HG03159 (cell line): ENCODE results near the gene PLXND1.

ENCODE experiments used
- ATAC-seq: cut with Tn5 transposase; IDR thresholded peaks from one replicate; pipeline ENCODE4 v1.9.1; 2021; ENCODE audit warnings: mild to moderate bottlenecking, moderate library complexity; ENCODE audit not compliant: unreplicated experiment

The PLXND1 gene

GRCh38 chr3:129602730-129603560 lies 3.5 kb downstream of the PLXND1 start:
- ATAC-seq: no peak

- ATAC-seq: no peak
These were observed 4.2 kb downstream of the PLXND1 start for GRCh38 chr3:129602309-129602708.

- no peak for ATAC-seq
These were observed 4.8 kb downstream of the PLXND1 start for GRCh38 chr3:129601713-129602112.

- ATAC-seq: no peak
These were observed 6.1 kb downstream of the PLXND1 start for GRCh38 chr3:129600348-129600747.

GRCh38 chr3:129599607-129600006 lies 6.9 kb downstream of the PLXND1 start:
- no peak for ATAC-seq

- no peak for ATAC-seq
These were observed 7.4 kb downstream of the PLXND1 start for GRCh38 chr3:129599073-129599472.

- no peak for ATAC-seq
These were observed 8.0 kb downstream of the PLXND1 start for GRCh38 chr3:129598484-129598883.

- no peak for ATAC-seq
These were observed 8.5 kb downstream of the PLXND1 start for GRCh38 chr3:129598000-129598381.

- no peak for ATAC-seq
These were observed 9.1 kb downstream of the PLXND1 start for GRCh38 chr3:129597087-129597999.

- no peak for ATAC-seq
These were observed 10.0 kb downstream of the PLXND1 start for GRCh38 chr3:129596194-129597086.

GRCh38 chr3:129595544-129596193 lies 10.8 kb downstream of the PLXND1 start:
- ATAC-seq: no peak

- no peak for ATAC-seq
These were observed 11.5 kb downstream of the PLXND1 start for GRCh38 chr3:129594907-129595390.

GRCh38 chr3:129594409-129594808 lies 12.1 kb downstream of the PLXND1 start:
- ATAC-seq: no peak

GRCh38 chr3:129593595-129594339 lies 12.7 kb downstream of the PLXND1 start:
- ATAC-seq: no peak

GRCh38 chr3:129593230-129593594 lies 13.3 kb downstream of the PLXND1 start:
- no peak for ATAC-seq

GRCh38 chr3:129592381-129593131 lies 13.9 kb downstream of the PLXND1 start:
- ATAC-seq: no peak

GRCh38 chr3:129591932-129592331 lies 14.5 kb downstream of the PLXND1 start:
- no peak for ATAC-seq

GRCh38 chr3:129590215-129590614 lies 16.3 kb downstream of the PLXND1 start:
- ATAC-seq: no peak
